CD14-positive monocyte (primary cell): Measurements from ENCODE around the gene FHIP1B. TPM values are rescaled to one million over a fixed set of nuclear protein-coding genes. Genes with fewer than 3 reads are reported as not detected.

Experiments
- DNase-seq, 3 donors: peaks; one replicate each; pipeline ENCODE4 v3.0.0-alpha.2; 2011 to 2022
- H2AFZ ChIP-seq: 2 replicates; pipeline ENCODE4 v1.6.0; 2012; ENCODE audit warnings: mild to moderate bottlenecking, low read depth, low read length, inconsistent platforms; ENCODE audit not compliant: insufficient read depth, poor library complexity, severe bottlenecking
- H3K27ac ChIP-seq, 2 donors: 1 replicate in 1 of 2; 2 replicates in 1 of 2; pipeline ENCODE4 v1.5.1; 2012 to 2013; ENCODE audit warnings: low read length in 2 of 2, control low read depth in 1 of 2, inconsistent platforms in 1 of 2, low read depth in 1 of 2, mild to moderate bottlenecking in 1 of 2
- H3K27me3 ChIP-seq, 2 donors: one replicate each; pipeline versions ENCODE4 v1.6.0 to v1.6.1; 2011 to 2013; ENCODE audit warnings: low read length in 2 of 2; ENCODE audit not compliant: control insufficient read depth in 2 of 2, insufficient read depth in 2 of 2
- H3K36me3 ChIP-seq, 2 donors: replicated peaks in 1 of 2; 1 replicate in 1 of 2; 2 replicates in 1 of 2; pipeline versions ENCODE4 v1.5.1 to v1.6.1; 2012 to 2013; ENCODE audit warnings: low read length in 2 of 2, control low read depth in 1 of 2, inconsistent platforms in 1 of 2, mild to moderate bottlenecking in 1 of 2; ENCODE audit not compliant: insufficient read depth in 2 of 2, control insufficient read depth in 1 of 2
- H3K4me1 ChIP-seq, 2 donors: 1 replicate in 1 of 2; 2 replicates in 1 of 2; pipeline versions ENCODE4 v1.5.1 to v1.6.1; 2012 to 2013; ENCODE audit warnings: low read length in 2 of 2, control low read depth in 1 of 2, inconsistent platforms in 1 of 2, mild to moderate bottlenecking in 1 of 2, moderate library complexity in 1 of 2; ENCODE audit not compliant: insufficient read depth in 2 of 2, control insufficient read depth in 1 of 2
- H3K4me2 ChIP-seq: replicated peaks from 2 replicates; pipeline ENCODE3; 2012; ENCODE audit warnings: low read length, moderate library complexity, mild to moderate bottlenecking; ENCODE audit not compliant: poor library complexity, severe bottlenecking; ENCODE audit errors: extremely low read depth
- H3K4me3 ChIP-seq, 3 experiments: fragments of 200-600 bp in 1 of 3; sonication (generic) in 1 of 3; replicated peaks in 1 of 3; 1 replicate in 2 of 3; 2 replicates in 1 of 3; pipeline ENCODE4 v1.5.1; 2011 to 2013; ENCODE audit warnings: low read length in 3 of 3, mild to moderate bottlenecking in 3 of 3, control low read depth in 2 of 3, low read depth in 2 of 3, inconsistent platforms in 1 of 3, moderate library complexity in 1 of 3
- H3K79me2 ChIP-seq: 2 replicates; pipeline ENCODE4 v1.6.0; 2012; ENCODE audit warnings: mild to moderate bottlenecking, control low read depth, inconsistent platforms, low read length, moderate library complexity; ENCODE audit not compliant: insufficient read depth
- H3K9ac ChIP-seq: 2 replicates; pipeline ENCODE4 v1.6.0; 2017; ENCODE audit warnings: low read length, mild to moderate bottlenecking; ENCODE audit not compliant: insufficient read depth, poor library complexity, severe bottlenecking
- H3K9me3 ChIP-seq, 2 donors: replicated peaks in 1 of 2; 1 replicate in 1 of 2; 2 replicates in 1 of 2; pipeline versions ENCODE4 v1.5.1 to v1.6.1; 2012 to 2013; ENCODE audit warnings: low read length in 2 of 2, control low read depth in 1 of 2; ENCODE audit not compliant: control insufficient read depth in 1 of 2, insufficient read depth in 1 of 2
- H4K20me1 ChIP-seq: 2 replicates; pipeline ENCODE4 v1.6.0; 2012; ENCODE audit warnings: mild to moderate bottlenecking, low read length, control low read depth, moderate library complexity; ENCODE audit not compliant: insufficient read depth
- H3K27ac Mint-ChIP-seq, 7 donors: one replicate each; pipeline ENCODE4 v1.8.0; 2020; ENCODE audit warnings: mild to moderate bottlenecking in 7 of 7, mixed read lengths in 7 of 7, moderate library complexity in 6 of 7, inconsistent platforms in 2 of 7
- H3K27me3 Mint-ChIP-seq, 3 donors: one replicate each; pipeline ENCODE4 v1.8.0; 2021 to 2022; ENCODE audit warnings: low read depth in 3 of 3, mild to moderate bottlenecking in 3 of 3, mixed read lengths in 3 of 3, moderate library complexity in 3 of 3, inconsistent platforms in 1 of 3
- H3K36me3 Mint-ChIP-seq, 2 donors: one replicate each; pipeline ENCODE4 v1.8.0; 2020; ENCODE audit warnings: mixed read lengths in 2 of 2, inconsistent platforms in 1 of 2, mild to moderate bottlenecking in 1 of 2
- H3K4me1 Mint-ChIP-seq: one replicate; pipeline ENCODE4 v1.8.0; 2020; ENCODE audit warnings: mild to moderate bottlenecking, mixed read lengths
- H3K4me3 Mint-ChIP-seq, 2 donors: one replicate each; pipeline ENCODE4 v1.8.0; 2020; ENCODE audit warnings: mild to moderate bottlenecking in 2 of 2, mixed read lengths in 2 of 2, moderate library complexity in 1 of 2
- H3K9me3 Mint-ChIP-seq, 7 donors: one replicate each; pipeline ENCODE4 v1.8.0; 2020 to 2022; ENCODE audit warnings: mixed read lengths in 7 of 7, mild to moderate bottlenecking in 6 of 7, moderate library complexity in 6 of 7, inconsistent platforms in 2 of 7
- WGBS: methylation state at CpG from one replicate; pipeline ENCODE4 v1.1.5; 2013; ENCODE audit warnings: missing lambda C conversion rate; ENCODE audit not compliant: insufficient coverage; 5-methylcytosine and 5-hydroxymethylcytosine counted together
- intact Hi-C, 2 donors: fragments of 100-400 bp; cut with micrococcal nuclease; formaldehyde crosslinking; loops; one replicate each; pipeline versions ENCODE4 v1.15.0 to v1.15.1; 2023
- polyA plus RNA-seq, 3 donors: library from polyadenylated mRNA; depleted of rRNA in 1 of 3; unstranded in 2 of 3; stranded (reverse) in 1 of 3; fragments of 300-500 nt in 2 of 3; fragments of >200 nt in 1 of 3; fragmentation: Illumina TruSeq in 2 of 3; gene quantifications; 1 replicate in 2 of 3; 2 replicates in 1 of 3; pipeline ENCODE4 v1.2.3, GENCODE V29; 2012 to 2021
- TF ChIP-seq, protein P1 (sequence below): fragments of 200-600 bp; IDR thresholded peaks from one replicate; pipeline ENCODE4 v1.8.0; 2022; ENCODE audit warnings: antibody characterized with exemption, mild to moderate bottlenecking

FHIP1B gene
- polyA plus RNA-seq, 3 donors, result 14.2 to 64.1 (median 18.9) TPM

DNA sequence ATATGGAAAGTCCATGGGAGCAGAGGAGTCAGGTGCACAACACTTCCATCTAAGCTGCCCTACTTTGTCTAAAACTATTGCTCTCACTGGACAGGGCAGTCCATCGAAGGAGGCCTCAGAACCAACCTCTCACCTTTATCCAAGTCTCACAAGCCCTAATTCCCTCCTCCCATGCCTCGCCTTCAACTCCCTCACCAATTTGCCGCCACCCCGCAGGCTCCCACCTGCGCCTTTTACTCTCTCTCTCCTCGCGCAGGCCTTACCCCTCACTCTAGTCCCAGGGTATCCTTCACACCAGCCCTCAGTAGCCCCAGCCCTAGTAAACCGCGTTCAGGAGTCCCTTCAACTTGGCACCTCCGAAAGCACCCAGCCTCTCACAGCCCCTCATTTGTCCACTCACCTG is 451 bp downstream of the FHIP1B start:
- H3K36me3 Mint-ChIP-seq, result peaks cover 6 to 16% of the 10 kb centered on the region in 2 donors
- TF ChIP-seq, protein P1, sequence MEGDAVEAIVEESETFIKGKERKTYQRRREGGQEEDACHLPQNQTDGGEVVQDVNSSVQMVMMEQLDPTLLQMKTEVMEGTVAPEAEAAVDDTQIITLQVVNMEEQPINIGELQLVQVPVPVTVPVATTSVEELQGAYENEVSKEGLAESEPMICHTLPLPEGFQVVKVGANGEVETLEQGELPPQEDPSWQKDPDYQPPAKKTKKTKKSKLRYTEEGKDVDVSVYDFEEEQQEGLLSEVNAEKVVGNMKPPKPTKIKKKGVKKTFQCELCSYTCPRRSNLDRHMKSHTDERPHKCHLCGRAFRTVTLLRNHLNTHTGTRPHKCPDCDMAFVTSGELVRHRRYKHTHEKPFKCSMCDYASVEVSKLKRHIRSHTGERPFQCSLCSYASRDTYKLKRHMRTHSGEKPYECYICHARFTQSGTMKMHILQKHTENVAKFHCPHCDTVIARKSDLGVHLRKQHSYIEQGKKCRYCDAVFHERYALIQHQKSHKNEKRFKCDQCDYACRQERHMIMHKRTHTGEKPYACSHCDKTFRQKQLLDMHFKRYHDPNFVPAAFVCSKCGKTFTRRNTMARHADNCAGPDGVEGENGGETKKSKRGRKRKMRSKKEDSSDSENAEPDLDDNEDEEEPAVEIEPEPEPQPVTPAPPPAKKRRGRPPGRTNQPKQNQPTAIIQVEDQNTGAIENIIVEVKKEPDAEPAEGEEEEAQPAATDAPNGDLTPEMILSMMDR, result no peak
- H3K27ac Mint-ChIP-seq, result peak overlapping the region; percentile 98 to 100 (median 98)
- Histone ChIP-seq H3K4me3 (peak overlapping the region; percentile 81 to 94 (median 87)), H3K4me2 (peak overlapping the region; percentile 82), H3K27ac (peak overlapping the region; percentile 84 to 97), H3K4me1 (peaks cover 49 to 72% of the 10 kb centered on the region in 2 donors), H2AFZ (peak overlapping the region; percentile 66), H3K9ac (peak overlapping the region; percentile 88), H3K79me2 (peaks cover 55% of the 10 kb centered on the region), H4K20me1 (no peaks in the 10 kb centered on the region), H3K27me3 (no peaks in the 10 kb centered on the region), H3K9me3 (no peaks in the 10 kb centered on the region), H3K36me3 (peaks cover 0 to 5% of the 10 kb centered on the region in 2 donors)
- intact Hi-C loops, result loop anchor here (2.0 to 10.0 kb wide), 4 partner anchors 33 to 451 kb away; partner anchors contain the start of genes TAF10 (in 2 of the 2), MRPL17 (in 1 of the 2) and TPP1 (in 1 of the 2)
- peaks cover 50% of the 10 kb centered on the region for H3K4me1 Mint-ChIP-seq
- peaks cover 0 to 1% (median 0%) of the 10 kb centered on the region in 3 donors for H3K27me3 Mint-ChIP-seq
- H3K9me3 Mint-ChIP-seq, result no peaks in the 10 kb centered on the region
- WGBS, result 4% methylated on average over 10 of the region's 10 CpGs
- peak overlapping the region; percentile 97 to 100 for H3K4me3 Mint-ChIP-seq
- DNase-seq, result no peak

DNA sequence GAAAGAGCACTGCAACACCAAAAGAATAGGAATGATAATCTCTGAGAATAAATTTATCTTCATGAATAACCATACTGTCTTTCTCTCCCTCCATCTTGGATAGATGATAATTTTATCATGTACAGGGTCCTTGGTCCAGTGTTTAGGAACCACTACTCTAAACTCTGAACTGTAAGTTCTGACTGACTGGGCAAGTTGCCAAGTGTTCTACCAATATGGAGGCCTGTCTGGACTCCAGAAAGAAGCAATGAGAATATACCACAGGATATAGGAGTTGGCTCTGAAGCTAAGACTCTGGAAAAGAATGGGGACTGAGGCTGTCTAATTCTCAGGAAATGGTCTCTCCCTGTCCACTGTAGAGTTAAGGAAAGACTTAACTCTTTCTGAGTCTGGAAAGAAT is 1.5 kb downstream of the FHIP1B start:
- Histone ChIP-seq H3K36me3 (peaks cover 0 to 16% of the 10 kb centered on the region in 2 donors), H2AFZ (no peak overlapping the region), H3K4me2 (peak overlapping the region; percentile 82), H3K4me3 (peak overlapping the region in 1 of 3 experiments; percentile 81), H4K20me1 (no peaks in the 10 kb centered on the region), H3K27ac (peak overlapping the region in 1 of 2 donors; percentile 97), H3K27me3 (no peaks in the 10 kb centered on the region), H3K9me3 (no peaks in the 10 kb centered on the region), H3K9ac (no peak overlapping the region), H3K4me1 (peaks cover 47 to 76% of the 10 kb centered on the region in 2 donors), H3K79me2 (peaks cover 66% of the 10 kb centered on the region)
- peak in 2 of 3 donors; percentile 17 to 27 for DNase-seq
- Mint-ChIP-seq H3K4me1 (peaks cover 52% of the 10 kb centered on the region), H3K36me3 (peaks cover 13 to 26% of the 10 kb centered on the region in 2 donors), H3K4me3 (peak overlapping the region in 1 of 2 donors; percentile 60), H3K27me3 (peaks cover 0 to 1% (median 0%) of the 10 kb centered on the region in 3 donors), H3K9me3 (no peaks in the 10 kb centered on the region), H3K27ac (peak overlapping the region in 5 of 7 donors; percentile 3 to 99 (median 65))
- intact Hi-C loops, result loop anchor here (5.0 to 10.0 kb wide), 3 partner anchors 379 to 452 kb away; partner anchors contain the start of genes TAF10 (in 2 of the 2), MRPL17 (in 1 of the 2) and TPP1 (in 1 of the 2)
- TF ChIP-seq, protein P1, result no peak
